Left kidney (tissue), 2 donors: ENCODE measurements around the gene DDR2. TPM values are rescaled to one million over a fixed set of nuclear protein-coding genes. Genes with fewer than 3 reads are reported as not detected.
"Not testable (repeated sequence)": the region's sequence is repeated elsewhere in the genome, so short reads cannot be mapped to it uniquely, and the experiment has no call there.

Experiments
- DNase-seq: peaks from one replicate; pipeline ENCODE4 v3.0.0-alpha.2; 2013
- polyA plus RNA-seq: library from polyadenylated mRNA; unstranded; fragments of 120-200 nt; gene quantifications from one replicate; pipeline ENCODE4 v1.2.1, GENCODE V29; 2013; ENCODE audit not compliant: insufficient read length

DDR2 gene
- polyA plus RNA-seq, 1 donor, result 22.2 TPM

GRCh38 chr1:162721471-162721870 is 89.2 kb downstream of the DDR2 start:
- no peak for DNase-seq

DNA sequence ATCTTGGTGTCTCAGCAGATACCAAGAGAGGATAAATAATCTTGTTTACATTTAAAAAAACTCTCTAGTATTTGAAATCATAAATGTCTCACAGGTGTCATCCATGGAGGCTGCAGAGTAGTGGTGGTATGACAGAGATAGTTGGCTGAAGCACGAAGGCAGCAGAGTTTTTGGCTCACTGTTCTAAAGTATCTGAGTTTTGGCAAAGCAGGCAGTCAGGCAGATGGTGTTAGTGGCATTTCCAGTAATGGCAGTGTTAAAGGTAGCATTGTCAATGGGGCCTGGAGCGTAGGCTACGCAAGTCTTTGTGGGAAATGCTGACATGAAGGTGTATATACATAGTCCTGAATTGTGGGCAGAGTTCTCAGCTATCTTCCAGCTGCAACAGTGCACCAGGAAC is 89.8 kb downstream of the DDR2 start:
- DNase-seq, result no peak

- no peak for DNase-seq
Observed at GRCh38 chr1:162724583-162725120, 92.4 kb downstream of the DDR2 start.

DNA sequence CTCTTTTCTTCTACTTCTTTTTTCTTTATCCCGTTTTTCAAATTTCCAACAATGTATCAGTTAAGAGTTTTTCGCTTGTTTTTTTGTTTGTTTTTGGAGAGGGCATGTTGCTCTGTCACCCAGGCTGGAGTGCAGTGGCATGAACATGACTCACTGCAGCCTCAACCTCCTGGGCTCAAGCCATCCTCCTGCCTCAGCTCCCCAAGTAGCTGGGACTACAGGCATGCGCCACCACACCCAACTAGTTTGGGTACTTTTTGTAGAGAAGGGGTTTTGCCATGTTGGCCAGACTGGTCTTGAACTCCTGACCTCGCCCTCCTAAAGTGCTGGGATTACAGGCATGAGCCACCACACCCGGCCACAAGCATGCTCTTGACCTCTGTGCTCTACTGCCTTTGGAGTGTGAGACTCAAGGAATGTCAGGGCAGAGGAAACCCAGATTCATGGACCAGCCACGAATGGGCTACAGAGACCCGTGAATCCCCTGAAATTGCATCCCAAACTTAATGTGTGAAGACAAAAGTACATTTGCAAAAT is 93.1 kb downstream of the DDR2 start:
- DNase-seq, result no peak

GRCh38 chr1:162726555-162726954 is 94.3 kb downstream of the DDR2 start:
- no peak for DNase-seq

GRCh38 chr1:162727493-162727892 is 95.2 kb downstream of the DDR2 start:
- not testable (repeated sequence) for DNase-seq

DNA sequence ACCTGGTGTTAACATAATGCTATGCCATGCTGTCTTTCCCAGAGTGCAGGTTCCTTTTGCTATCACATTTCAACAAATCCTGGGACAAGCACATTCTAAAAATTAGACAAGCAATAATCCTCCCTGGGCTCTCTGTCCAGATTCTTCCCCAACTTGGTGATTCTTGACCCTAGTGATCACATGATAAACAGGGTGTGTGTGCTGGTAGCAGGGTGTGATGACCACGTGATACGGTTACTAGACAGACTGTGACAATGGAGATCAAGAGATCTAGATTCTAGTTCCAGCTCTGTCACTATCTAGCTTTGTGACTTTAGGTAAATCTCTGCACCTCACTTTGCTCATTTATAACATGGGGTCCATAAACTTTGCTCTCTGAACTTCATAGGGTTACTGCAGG is 96.3 kb downstream of the DDR2 start:
- DNase-seq, result no peak

GRCh38 chr1:162729195-162729774 is 97.0 kb downstream of the DDR2 start:
- DNase-seq, result not testable (repeated sequence)

DNA sequence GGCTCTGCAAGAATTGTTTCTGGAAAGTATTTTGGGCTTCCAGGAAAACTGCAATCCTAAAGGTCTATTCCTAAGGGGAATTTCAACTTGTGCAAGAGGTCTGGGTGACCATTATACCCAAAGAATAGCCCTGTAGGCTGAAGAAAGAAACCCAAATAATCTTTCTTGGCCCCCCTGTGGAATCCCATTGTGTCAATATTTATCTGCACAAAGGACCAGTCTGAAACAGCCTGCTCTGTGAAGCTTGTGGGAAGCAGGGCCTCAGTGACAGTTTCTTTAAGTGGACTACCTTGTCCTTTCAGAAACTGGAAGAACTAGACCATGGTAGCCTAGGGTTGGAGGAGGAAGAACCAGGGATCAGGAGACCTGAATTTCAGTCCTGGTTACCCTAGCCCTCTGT is 99.8 kb downstream of the DDR2 start:
- DNase-seq, result no peak

- no peak for DNase-seq
Observed at GRCh38 chr1:162732566-162733335, 100.5 kb downstream of the DDR2 start.

GRCh38 chr1:162733336-162733590 is 101.0 kb downstream of the DDR2 start:
- DNase-seq, result no peak

DNA sequence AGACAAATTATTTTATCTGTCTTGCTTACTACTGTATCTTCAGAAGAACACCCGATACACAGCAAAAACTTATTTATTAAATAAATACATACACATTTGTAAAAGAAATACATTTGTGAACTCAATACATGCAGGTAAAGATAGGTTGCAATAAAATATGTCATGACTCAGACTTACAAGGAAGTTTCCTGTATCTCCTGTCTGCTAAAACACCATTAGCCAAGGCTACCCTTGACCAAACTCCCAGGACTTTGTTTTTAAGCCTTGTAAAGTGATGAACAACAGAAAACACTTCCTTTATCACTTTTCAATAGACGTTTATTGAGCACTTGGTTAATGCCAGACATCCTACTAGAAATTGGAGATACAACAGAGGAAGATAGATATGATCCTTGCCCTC is 101.8 kb downstream of the DDR2 start:
- no peak for DNase-seq

DNA sequence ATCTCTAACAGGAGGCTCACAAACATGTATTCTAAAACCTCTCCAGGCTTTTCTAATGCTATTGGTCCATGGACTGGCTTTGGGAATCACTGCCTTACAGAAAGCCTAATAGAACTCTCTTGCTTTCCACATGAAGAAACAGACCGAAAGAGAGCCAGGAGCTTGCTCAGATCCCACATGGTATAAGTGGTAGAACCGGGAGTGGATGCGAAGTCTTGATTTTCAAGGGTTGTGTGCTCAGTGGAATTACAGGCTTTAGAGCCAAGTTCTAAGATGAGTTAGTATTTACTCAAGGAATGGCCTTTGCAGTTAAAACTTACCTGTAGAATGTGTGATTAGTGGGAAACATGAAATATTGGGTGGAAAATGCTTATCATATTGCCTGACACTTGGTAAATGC is 103.9 kb downstream of the DDR2 start:
- no peak for DNase-seq

GRCh38 chr1:162736633-162737067 is 104.4 kb downstream of the DDR2 start:
- DNase-seq, result no peak

DNA sequence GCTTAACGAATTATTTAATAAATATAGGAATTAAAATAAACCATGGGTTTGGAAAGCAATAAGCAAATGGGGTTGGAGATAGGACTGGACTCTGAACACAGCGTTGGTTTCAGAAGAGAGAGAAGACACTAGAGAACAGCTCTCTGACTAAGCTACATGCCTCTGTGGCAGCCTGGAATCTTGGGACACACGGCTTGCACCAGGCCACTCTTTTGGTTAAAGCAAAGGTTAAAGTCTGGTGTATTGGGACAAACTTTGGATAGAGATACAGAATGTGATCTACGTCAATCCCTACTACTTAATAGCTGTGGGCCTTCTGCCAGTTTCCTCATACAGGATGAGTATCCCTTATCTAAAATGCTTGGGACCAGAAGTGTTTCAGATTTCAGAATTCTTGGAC is 108.5 kb downstream of the DDR2 start:
- DNase-seq, result no peak

DNA sequence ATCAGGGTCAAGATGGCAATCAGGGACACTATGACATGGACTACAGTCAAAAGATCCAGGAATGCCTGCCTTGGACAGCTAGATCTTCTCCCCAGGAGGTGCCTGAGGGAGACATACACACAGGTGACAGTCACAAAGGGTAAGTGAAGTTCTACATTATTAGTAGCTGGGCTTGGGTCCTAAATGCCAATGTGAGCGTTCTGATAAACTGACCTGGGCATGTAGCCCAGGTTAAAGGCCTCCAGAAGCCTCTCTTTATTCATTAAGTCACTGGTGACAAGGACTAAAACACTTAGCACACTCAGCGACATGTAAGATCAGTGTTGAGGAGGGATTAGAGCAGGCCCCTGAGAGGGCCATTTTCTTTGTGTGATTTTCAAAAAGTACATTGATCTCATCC is 109.3 kb downstream of the DDR2 start:
- no peak for DNase-seq

GRCh38 chr1:162746264-162746942 is 114.1 kb downstream of the DDR2 start:
- not testable (repeated sequence) for DNase-seq

DNA sequence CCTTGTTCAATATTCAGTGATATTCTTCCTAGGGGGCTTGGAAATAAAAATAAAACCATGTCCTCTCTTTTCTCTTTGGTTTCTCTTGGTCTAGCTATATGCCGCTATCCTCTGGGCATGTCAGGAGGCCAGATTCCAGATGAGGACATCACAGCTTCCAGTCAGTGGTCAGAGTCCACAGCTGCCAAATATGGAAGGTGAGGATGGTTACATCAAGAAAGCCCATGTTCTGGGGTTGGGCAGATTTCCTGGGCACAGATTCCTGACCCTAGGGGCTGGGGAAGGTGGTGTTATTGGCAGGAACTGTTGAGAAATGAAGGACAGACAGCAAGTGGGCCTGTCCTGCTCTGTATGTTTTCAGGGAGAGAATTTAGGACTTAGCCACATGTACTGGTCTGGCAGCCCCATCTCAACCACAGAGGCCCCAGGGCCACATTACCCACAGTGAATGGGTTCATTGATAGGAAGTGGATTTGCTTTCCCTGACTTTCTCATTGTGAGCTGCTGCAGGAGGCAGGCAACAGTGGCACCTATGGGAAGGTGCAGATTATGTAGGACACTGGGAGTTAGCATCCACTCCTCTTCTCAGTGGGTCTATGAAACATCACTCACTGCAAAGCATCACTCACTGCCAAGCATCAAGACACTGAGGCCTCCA is 120.9 kb downstream of the DDR2 start:
- no peak for DNase-seq

- no peak for DNase-seq
Observed at GRCh38 chr1:162753998-162754585, 121.8 kb downstream of the DDR2 start.

- no peak for DNase-seq
Observed at GRCh38 chr1:162755306-162755705, 123.0 kb downstream of the DDR2 start.

GRCh38 chr1:162756523-162756922 is 124.3 kb downstream of the DDR2 start:
- no peak for DNase-seq

- no peak for DNase-seq
Observed at GRCh38 chr1:162757476-162757875, 125.2 kb downstream of the DDR2 start.
